Smooth muscle cell (in vitro differentiated cells): Measurements from ENCODE around the gene TMEM203. TPM values are rescaled to one million over a fixed set of nuclear protein-coding genes. Genes with fewer than 3 reads are reported as not detected.

Experiments
- DNase-seq: peaks from one replicate; lab custom pipeline; 2025; ENCODE audit not compliant: unreplicated experiment; lab: John Stamatoyannopoulos, UW
- H2AFZ ChIP-seq: fragments of 200-600 bp; sonication (generic); 2 replicates; pipeline ENCODE4 v1.6.0; 2016; ENCODE audit warnings: antibody characterized with exemption, low read depth, mild to moderate bottlenecking
- H3F3A ChIP-seq: fragments of 200-600 bp; sonication (generic); 2 replicates; pipeline ENCODE4 v1.6.0; 2017; ENCODE audit warnings: antibody characterized with exemption, low read depth
- H3K27ac ChIP-seq: fragments of 200-600 bp; sonication (generic); 2 replicates; pipeline ENCODE4 v1.5.1; 2016; ENCODE audit warnings: low read depth, mild to moderate bottlenecking
- H3K27me3 ChIP-seq: fragments of 200-600 bp; sonication (generic); 2 replicates; pipeline ENCODE4 v1.6.1; 2016; ENCODE audit warnings: low read depth, mild to moderate bottlenecking
- H3K36me3 ChIP-seq: fragments of 200-600 bp; sonication (generic); 2 replicates; pipeline ENCODE4 v1.5.1; 2016; ENCODE audit warnings: low read depth
- H3K4me1 ChIP-seq: fragments of 200-600 bp; sonication (generic); 2 replicates; pipeline ENCODE4 v1.5.1; 2016; ENCODE audit warnings: low read depth
- H3K4me2 ChIP-seq: fragments of 200-600 bp; sonication (generic); 2 replicates; pipeline ENCODE4 v1.6.0; 2016; ENCODE audit warnings: mild to moderate bottlenecking
- H3K4me3 ChIP-seq: fragments of 200-600 bp; sonication (generic); 2 replicates; pipeline ENCODE4 v1.5.1; 2016; ENCODE audit warnings: mild to moderate bottlenecking
- H3K79me2 ChIP-seq: fragments of 200-600 bp; sonication (generic); 2 replicates; pipeline ENCODE4 v1.6.0; 2016; ENCODE audit warnings: low read depth, mild to moderate bottlenecking
- H3K9ac ChIP-seq: fragments of 200-600 bp; sonication (generic); 2 replicates; pipeline ENCODE4 v1.6.0; 2016; ENCODE audit warnings: low read depth
- H3K9me3 ChIP-seq: fragments of 200-600 bp; sonication (generic); replicated peaks from 2 replicates; pipeline ENCODE4 v1.5.1; 2016; ENCODE audit warnings: low read depth
- H4K20me1 ChIP-seq: fragments of 200-600 bp; sonication (generic); 2 replicates; pipeline ENCODE4 v1.6.0; 2016; ENCODE audit warnings: low read depth
- WGBS: methylation state at CpG from one replicate; pipeline ENCODE4 v1.1.7; 2016; ENCODE audit warnings: low lambda C conversion rate; 5-methylcytosine and 5-hydroxymethylcytosine counted together
- polyA plus RNA-seq: library from polyadenylated mRNA; unstranded; fragments of >200 nt; fragmentation: Nextera tagmentation; extraction: Ambion mirVana; gene quantifications from 2 replicates; pipeline ENCODE4 v1.2.1, GENCODE V29; 2016
- total RNA-seq: library from RNA; depleted of rRNA; stranded (reverse); fragments of >200 nt; gene quantifications from 2 replicates; pipeline ENCODE4 v1.2.3, GENCODE V29; 2014
- TF ChIP-seq, protein P1 (sequence below): fragments of 200-600 bp; sonication (generic); IDR thresholded peaks from 2 replicates; pipeline ENCODE4 v1.5.1; 2017; ENCODE audit warnings: borderline replicate concordance, mild to moderate bottlenecking, antibody characterized with exemption; ENCODE audit not compliant: insufficient read depth, poor library complexity, severe bottlenecking

TMEM203 gene
- total and polyA plus RNA-seq, 2 experiments from 2014 or later: 31.0 to 55.1 TPM

DNA sequence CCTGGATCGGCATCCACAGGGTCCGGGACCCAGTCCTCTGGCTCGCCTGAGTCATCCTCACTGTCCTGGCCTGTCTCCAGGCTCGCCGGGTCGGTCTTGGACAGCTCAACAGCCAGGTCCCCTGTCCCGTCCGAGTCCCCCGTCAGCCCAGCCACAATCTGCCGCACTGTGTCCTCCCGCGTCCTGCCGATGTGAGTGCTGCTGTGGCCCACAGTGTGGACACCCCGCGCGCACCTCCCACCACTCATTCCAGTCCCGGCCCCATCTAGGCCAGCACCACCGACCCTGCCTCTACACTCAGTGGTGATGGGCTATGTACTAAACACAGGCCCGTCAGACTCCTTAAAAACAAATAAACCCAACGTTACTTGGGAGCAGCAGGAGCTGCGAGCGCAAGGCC is 23.8 kb downstream of the TMEM203 start:
- no peak overlapping the region for H3K4me2 ChIP-seq
- H3K4me1 ChIP-seq: peaks cover under 1% of the 10 kb centered on the region
- peaks cover 10% of the 10 kb centered on the region for H3K79me2 ChIP-seq
- no peak for DNase-seq
- no peaks in the 10 kb centered on the region for H3K9me3 ChIP-seq
- TF ChIP-seq, protein P1, sequence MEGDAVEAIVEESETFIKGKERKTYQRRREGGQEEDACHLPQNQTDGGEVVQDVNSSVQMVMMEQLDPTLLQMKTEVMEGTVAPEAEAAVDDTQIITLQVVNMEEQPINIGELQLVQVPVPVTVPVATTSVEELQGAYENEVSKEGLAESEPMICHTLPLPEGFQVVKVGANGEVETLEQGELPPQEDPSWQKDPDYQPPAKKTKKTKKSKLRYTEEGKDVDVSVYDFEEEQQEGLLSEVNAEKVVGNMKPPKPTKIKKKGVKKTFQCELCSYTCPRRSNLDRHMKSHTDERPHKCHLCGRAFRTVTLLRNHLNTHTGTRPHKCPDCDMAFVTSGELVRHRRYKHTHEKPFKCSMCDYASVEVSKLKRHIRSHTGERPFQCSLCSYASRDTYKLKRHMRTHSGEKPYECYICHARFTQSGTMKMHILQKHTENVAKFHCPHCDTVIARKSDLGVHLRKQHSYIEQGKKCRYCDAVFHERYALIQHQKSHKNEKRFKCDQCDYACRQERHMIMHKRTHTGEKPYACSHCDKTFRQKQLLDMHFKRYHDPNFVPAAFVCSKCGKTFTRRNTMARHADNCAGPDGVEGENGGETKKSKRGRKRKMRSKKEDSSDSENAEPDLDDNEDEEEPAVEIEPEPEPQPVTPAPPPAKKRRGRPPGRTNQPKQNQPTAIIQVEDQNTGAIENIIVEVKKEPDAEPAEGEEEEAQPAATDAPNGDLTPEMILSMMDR: no peak
- H3K4me3 ChIP-seq: no peak overlapping the region
- 93% methylated on average over 22 of the region's 22 CpGs for WGBS
- no peak overlapping the region for H3K9ac ChIP-seq
- H3K36me3 ChIP-seq: no peaks in the 10 kb centered on the region
- no peaks in the 10 kb centered on the region for H4K20me1 ChIP-seq
- H2AFZ ChIP-seq: no peak overlapping the region
- no peaks in the 10 kb centered on the region for H3F3A ChIP-seq
- H3K27me3 ChIP-seq: no peaks in the 10 kb centered on the region
- H3K27ac ChIP-seq: no peak overlapping the region

DNA sequence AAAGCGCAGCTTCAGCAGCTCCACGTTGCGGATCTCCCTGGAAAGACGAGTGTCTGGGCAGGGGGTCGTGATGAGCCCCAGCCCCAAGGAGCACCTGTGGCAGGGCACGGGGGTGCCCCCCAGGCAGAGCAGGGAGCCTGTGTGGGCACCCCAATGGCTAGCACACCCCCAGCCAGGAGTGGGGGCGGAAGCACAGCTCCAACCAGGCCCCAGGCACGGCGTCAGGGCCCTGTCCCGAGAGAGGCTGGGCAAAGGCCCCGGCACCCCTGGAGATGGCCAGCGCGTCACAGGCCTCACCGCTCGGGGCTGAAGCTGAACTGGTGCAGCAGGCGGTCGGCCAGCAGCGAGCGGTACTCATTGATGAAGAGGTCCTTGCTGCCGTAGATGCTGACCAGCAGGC is 25.0 kb downstream of the TMEM203 start:
- no peak for DNase-seq
- Histone ChIP-seq H3K36me3 (no peaks in the 10 kb centered on the region), H4K20me1 (no peaks in the 10 kb centered on the region), H3K9ac (no peak overlapping the region), H3K4me3 (no peak overlapping the region), H3K27me3 (no peaks in the 10 kb centered on the region), H3K27ac (no peak overlapping the region), H2AFZ (no peak overlapping the region), H3K4me2 (no peak overlapping the region), H3K79me2 (no peaks in the 10 kb centered on the region), H3K9me3 (no peaks in the 10 kb centered on the region), H3F3A (no peaks in the 10 kb centered on the region), H3K4me1 (no peaks in the 10 kb centered on the region)
- TF ChIP-seq, protein P1: no peak
- WGBS: 96% methylated on average over 18 of the region's 20 CpGs

DNA sequence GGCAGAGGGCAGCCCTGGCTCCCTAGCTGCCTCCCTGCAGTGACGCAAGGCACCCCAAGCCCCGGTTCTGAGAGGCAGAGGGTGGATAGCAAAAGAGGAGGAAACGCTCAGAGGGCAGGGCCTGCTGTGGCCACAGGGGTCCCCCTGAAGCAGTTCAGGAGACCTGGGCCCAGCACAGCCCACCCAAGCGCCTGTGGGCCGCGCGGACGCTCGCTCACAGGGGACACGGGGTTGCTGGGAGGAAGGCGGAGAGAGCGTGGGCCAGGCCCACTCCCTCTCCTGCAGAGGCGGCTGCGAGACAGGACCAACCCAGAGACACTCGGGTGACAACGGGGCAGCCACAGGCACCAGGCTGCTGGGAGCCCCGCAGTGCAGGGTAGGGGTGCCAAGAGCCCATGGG is 25.7 kb downstream of the TMEM203 start:
- H4K20me1 ChIP-seq: no peaks in the 10 kb centered on the region
- TF ChIP-seq, protein P1: no peak
- H2AFZ ChIP-seq: no peak overlapping the region
- H3K4me2 ChIP-seq: no peak overlapping the region
- H3K4me3 ChIP-seq: no peak overlapping the region
- H3K9ac ChIP-seq: no peak overlapping the region
- DNase-seq: no peak
- H3K4me1 ChIP-seq: no peaks in the 10 kb centered on the region
- H3K9me3 ChIP-seq: no peaks in the 10 kb centered on the region
- H3K79me2 ChIP-seq: no peaks in the 10 kb centered on the region
- no peak overlapping the region for H3K27ac ChIP-seq
- H3K36me3 ChIP-seq: no peaks in the 10 kb centered on the region
- WGBS: 97% methylated on average over 17 of the region's 17 CpGs
- H3K27me3 ChIP-seq: no peaks in the 10 kb centered on the region
- H3F3A ChIP-seq: no peaks in the 10 kb centered on the region

DNA sequence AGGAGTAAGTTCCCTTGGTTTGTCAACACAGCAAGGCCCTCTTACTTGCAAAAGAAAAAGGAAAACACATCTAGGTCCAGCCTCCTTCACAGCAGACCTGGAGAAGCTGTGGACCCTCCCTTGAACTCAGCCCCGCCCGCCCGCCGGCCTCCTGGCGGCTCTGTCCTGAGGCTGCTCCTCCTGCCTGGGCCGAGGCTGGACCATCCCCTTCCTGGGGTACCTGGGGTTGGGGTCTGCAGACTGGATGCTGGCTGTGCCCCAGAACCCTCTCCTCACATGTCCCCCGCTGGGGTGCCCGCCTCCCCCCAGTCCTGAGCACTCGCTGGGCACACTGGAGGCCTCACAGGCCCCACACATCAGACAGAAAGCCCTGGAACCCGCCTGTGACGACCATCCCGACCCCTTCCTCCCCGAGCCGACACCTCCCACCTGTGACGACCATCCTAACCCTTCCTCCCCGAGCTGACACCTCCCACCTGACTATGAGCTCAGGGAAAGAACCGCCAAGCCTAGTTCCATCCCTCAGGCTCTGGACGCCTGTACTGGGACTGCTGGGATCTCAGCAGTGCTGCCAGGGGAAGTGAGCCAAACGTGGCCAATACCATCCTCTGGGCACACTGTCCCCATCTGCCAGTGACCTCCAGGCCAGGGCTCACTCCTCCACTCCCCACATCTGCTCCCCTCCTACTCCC is 26.4 kb downstream of the TMEM203 start:
- H2AFZ ChIP-seq: no peak overlapping the region
- H3K79me2 ChIP-seq: no peaks in the 10 kb centered on the region
- 95% methylated on average over 19 of the region's 19 CpGs for WGBS
- no peaks in the 10 kb centered on the region for H3K4me1 ChIP-seq
- H3K9me3 ChIP-seq: no peaks in the 10 kb centered on the region
- H3K27ac ChIP-seq: no peak overlapping the region
- no peak overlapping the region for H3K9ac ChIP-seq
- no peak overlapping the region for H3K4me2 ChIP-seq
- no peaks in the 10 kb centered on the region for H3K36me3 ChIP-seq
- DNase-seq: no peak
- no peak overlapping the region for H3K4me3 ChIP-seq
- TF ChIP-seq, protein P1: no peak
- H3K27me3 ChIP-seq: no peaks in the 10 kb centered on the region
- H4K20me1 ChIP-seq: no peaks in the 10 kb centered on the region
- H3F3A ChIP-seq: no peaks in the 10 kb centered on the region
